GM23338 (cell line): ENCODE measurements around the gene PDSS2. TPM values are rescaled to one million over a fixed set of nuclear protein-coding genes. Genes with fewer than 3 reads are reported as not detected.

Experiments
- ATAC-seq: fragments of 200-7000 bp; cut with Tn5 transposase; 3 replicates; pipeline ENCODE4 v1.9.1; 2020
- DNase-seq: peaks from one replicate; pipeline ENCODE4 v3.0.0-alpha.2; 2015; ENCODE audit warnings: low spot score
- H2AFZ ChIP-seq: fragments of 200-600 bp; sonication (generic); 2 replicates; pipeline ENCODE4 v1.8.0; 2016; ENCODE audit warnings: antibody characterized with exemption, mild to moderate bottlenecking, moderate library complexity
- H3F3A ChIP-seq: fragments of 200-600 bp; sonication (generic); replicated peaks from 2 replicates; pipeline ENCODE4 v1.8.0; 2017; ENCODE audit warnings: antibody characterized with exemption, mixed run types, low read depth
- H3K27ac ChIP-seq: fragments of 200-600 bp; sonication (generic); 2 replicates; pipeline ENCODE4 v1.6.1; 2016; ENCODE audit warnings: low read depth
- H3K27me3 ChIP-seq: fragments of 200-600 bp; sonication (generic); 2 replicates; pipeline ENCODE4 v1.8.0; 2016; ENCODE audit warnings: mild to moderate bottlenecking, mixed run types, moderate library complexity; ENCODE audit not compliant: insufficient read depth
- H3K36me3 ChIP-seq: fragments of 200-600 bp; sonication (generic); 2 replicates; pipeline ENCODE4 v1.8.0; 2016; ENCODE audit warnings: mild to moderate bottlenecking; ENCODE audit not compliant: insufficient read depth
- H3K4me1 ChIP-seq: fragments of 200-600 bp; sonication (generic); 2 replicates; pipeline ENCODE4 v1.8.0; 2016; ENCODE audit warnings: mild to moderate bottlenecking, moderate library complexity; ENCODE audit not compliant: insufficient read depth
- H3K4me2 ChIP-seq: fragments of 200-600 bp; sonication (generic); 2 replicates; pipeline ENCODE4 v1.7.1; 2017; ENCODE audit warnings: mixed run types
- H3K4me3 ChIP-seq: fragments of 200-600 bp; sonication (generic); 2 replicates; pipeline ENCODE4 v1.6.1; 2016; ENCODE audit warnings: mixed run types
- H3K79me2 ChIP-seq: fragments of 200-600 bp; sonication (generic); replicated peaks from 2 replicates; pipeline ENCODE4 v1.8.0; 2017; ENCODE audit warnings: mild to moderate bottlenecking; ENCODE audit not compliant: insufficient read depth
- H3K9me2 ChIP-seq: fragments of 200-600 bp; sonication (generic); 2 replicates; pipeline ENCODE4 v1.8.0; 2017; ENCODE audit not compliant: insufficient read depth
- H4K20me1 ChIP-seq: fragments of 200-600 bp; sonication (generic); replicated peaks from 2 replicates; pipeline ENCODE4 v1.8.0; 2017; ENCODE audit warnings: mild to moderate bottlenecking; ENCODE audit not compliant: insufficient read depth
- H3K27ac Mint-ChIP-seq: 2 replicates; pipeline ENCODE4 v1.8.0; 2020; ENCODE audit warnings: inconsistent platforms, mild to moderate bottlenecking, moderate library complexity, mixed read lengths
- H3K27me3 Mint-ChIP-seq: 3 replicates; pipeline ENCODE4 v1.8.0; 2022; ENCODE audit warnings: low read depth, mild to moderate bottlenecking, moderate library complexity, mixed read lengths, inconsistent platforms; ENCODE audit not compliant: insufficient read depth, poor library complexity
- H3K36me3 Mint-ChIP-seq: 3 replicates; pipeline ENCODE4 v1.8.0; 2021; ENCODE audit warnings: low read depth, mild to moderate bottlenecking, inconsistent platforms, moderate library complexity, mixed read lengths
- H3K4me1 Mint-ChIP-seq: 3 replicates; pipeline ENCODE4 v1.8.0; 2020; ENCODE audit warnings: mild to moderate bottlenecking, inconsistent platforms, mixed read lengths
- H3K4me3 Mint-ChIP-seq: 3 replicates; pipeline ENCODE4 v1.8.0; 2021; ENCODE audit warnings: moderate library complexity, mild to moderate bottlenecking, inconsistent platforms, mixed read lengths
- H3K9me3 Mint-ChIP-seq: 3 replicates; pipeline ENCODE4 v1.8.0; 2020; ENCODE audit warnings: moderate library complexity, mild to moderate bottlenecking, inconsistent platforms, mixed read lengths
- CREB1 ChIP-seq: fragments of 250-450 bp; sonication (Bioruptor Pico); IDR thresholded peaks from 2 replicates; pipeline ENCODE4 v1.5.0; 2020; ENCODE audit warnings: low read depth, mild to moderate bottlenecking, moderate library complexity
- CTCF ChIP-seq, 2 experiments: fragments of 200-600 bp in 1 of 2; sonication (generic) in 1 of 2; conservative IDR thresholded peaks; 2 replicates each; pipeline versions ENCODE4 v1.5.1 to v1.6.1; 2016 to 2017; ENCODE audit warnings: antibody characterized with exemption in 2 of 2, low read depth in 2 of 2, mild to moderate bottlenecking in 2 of 2, moderate library complexity in 1 of 2
- ETS1 ChIP-seq: IDR thresholded peaks from 2 replicates; pipeline ENCODE4 v1.6.1; 2016; ENCODE audit warnings: antibody characterized with exemption
- EZH2 ChIP-seq: fragments of 200-600 bp; sonication (generic); IDR thresholded peaks from one replicate; pipeline ENCODE4 v1.8.0; 2017; ENCODE audit warnings: antibody characterized with exemption, mild to moderate bottlenecking, low read depth; ENCODE audit not compliant: unreplicated experiment
- EZH2phosphoT487 ChIP-seq: fragments of 200-600 bp; sonication (generic); IDR thresholded peaks from one replicate; pipeline ENCODE4 v1.8.1; 2018; ENCODE audit warnings: antibody characterized with exemption; ENCODE audit not compliant: unreplicated experiment
- JUNB ChIP-seq: IDR thresholded peaks from one replicate; pipeline ENCODE4 v1.6.1; 2016; ENCODE audit warnings: antibody characterized with exemption; ENCODE audit not compliant: unreplicated experiment
- NANOG ChIP-seq: IDR thresholded peaks from 2 replicates; pipeline ENCODE4 v1.6.1; 2016; ENCODE audit warnings: antibody characterized with exemption, borderline replicate concordance
- POLR2AphosphoS5 ChIP-seq: IDR thresholded peaks from 2 replicates; pipeline ENCODE4 v1.6.1; 2016; ENCODE audit warnings: antibody characterized with exemption, low read depth
- REST ChIP-seq: IDR thresholded peaks from one replicate; pipeline ENCODE4 v1.6.1; 2018; ENCODE audit warnings: antibody characterized with exemption; ENCODE audit not compliant: unreplicated experiment
- STAT1 ChIP-seq: IDR thresholded peaks from one replicate; pipeline ENCODE4 v1.6.1; 2016; ENCODE audit warnings: antibody characterized with exemption; ENCODE audit not compliant: unreplicated experiment
- ZNF114 ChIP-seq: fragments of 250-450 bp; sonication (Bioruptor Pico); IDR thresholded peaks from 2 replicates; pipeline ENCODE4 v1.5.0; 2020; ENCODE audit warnings: mild to moderate bottlenecking, moderate library complexity
- ZNF331 ChIP-seq: fragments of 250-450 bp; sonication (Bioruptor Pico); IDR thresholded peaks from 2 replicates; pipeline ENCODE4 v1.5.0; 2020; ENCODE audit warnings: low read depth, mild to moderate bottlenecking, moderate library complexity
- ZNF462 ChIP-seq: fragments of 250-450 bp; sonication (Bioruptor Pico); IDR thresholded peaks from 2 replicates; pipeline ENCODE4 v1.5.0; 2020; ENCODE audit warnings: mild to moderate bottlenecking, moderate library complexity
- polyA plus RNA-seq: library from polyadenylated mRNA; unstranded; fragments of >200 nt; fragmentation: Nextera tagmentation; extraction: Ambion mirVana; gene quantifications from 2 replicates; pipeline ENCODE4 v1.2.1, GENCODE V29; 2016
- total RNA-seq: library from RNA; depleted of rRNA; stranded (reverse); fragments of >200 nt; shearing (Covaris generic); gene quantifications from 2 replicates; pipeline ENCODE4 v1.2.3, GENCODE V29; 2014

PDSS2 gene
- total and polyA plus RNA-seq, 2 experiments from 2014 or later = 7.3 to 16.7 TPM

GRCh38 chr6:107340881-107341280 is 118.5 kb downstream of the PDSS2 start:
- DNase-seq (no peak), ATAC-seq (no peak)
- H3K4me1 ChIP-seq = no peaks in the 10 kb centered on the region
- H3K27me3 ChIP-seq = no peaks in the 10 kb centered on the region
- H2AFZ ChIP-seq = no peak overlapping the region
- H3K79me2 ChIP-seq = no peaks in the 10 kb centered on the region
- H3K27me3 Mint-ChIP-seq = no peaks in the 10 kb centered on the region
- TF ChIP-seq STAT1 (no peak), ZNF462 (CRISPR knock-in tag) (no peak), NANOG (no peak), ZNF331 (CRISPR knock-in tag) (no peak), CREB1 (CRISPR knock-in tag) (no peak), REST (no peak), EZH2phosphoT487 (no peak), ETS1 (no peak), JUNB (no peak), POLR2AphosphoS5 (no peak), CTCF (conservative IDR thresholded peaks at IDR 0.05; ENCODE audit: low read depth in 2 of 2) (no peak), ZNF114 (CRISPR knock-in tag) (no peak), EZH2 (no peak)
- no peak overlapping the region for H3K4me3 Mint-ChIP-seq
- no peaks in the 10 kb centered on the region for H3K36me3 ChIP-seq
- no peaks in the 10 kb centered on the region for H3K36me3 Mint-ChIP-seq
- no peak overlapping the region for H3K4me2 ChIP-seq
- peaks cover 15% of the 10 kb centered on the region for H3K4me1 Mint-ChIP-seq
- no peaks in the 10 kb centered on the region for H3K9me2 ChIP-seq
- H3K4me3 ChIP-seq = no peak overlapping the region
- no peaks in the 10 kb centered on the region for H4K20me1 ChIP-seq
- no peak overlapping the region for H3K27ac ChIP-seq
- H3F3A ChIP-seq = no peaks in the 10 kb centered on the region
- H3K9me3 Mint-ChIP-seq = no peaks in the 10 kb centered on the region
- no peak overlapping the region for H3K27ac Mint-ChIP-seq
